KMS-11 (cell line): ENCODE data around the gene CKLF.
"Not testable (repeated sequence)": the region's sequence is repeated elsewhere in the genome, so short reads cannot be mapped to it uniquely, and the experiment has no call there.

Experiments used
- H2AFZ ChIP-seq: fragments of 200-600 bp; sonication (generic); 2 replicates; pipeline ENCODE4 v1.6.1; 2016; ENCODE audit warnings: antibody characterized with exemption, mixed run types, low read depth
- H3K27ac ChIP-seq: fragments of 200-600 bp; sonication (generic); 2 replicates; pipeline ENCODE4 v1.6.1; 2016; ENCODE audit warnings: mild to moderate bottlenecking, mixed run types
- H3K27me3 ChIP-seq: fragments of 200-600 bp; sonication (generic); 2 replicates; pipeline ENCODE4 v1.6.1; 2017; ENCODE audit warnings: mild to moderate bottlenecking, low read depth, mixed run types, moderate library complexity; ENCODE audit not compliant: insufficient read depth
- H3K36me3 ChIP-seq: fragments of 200-600 bp; sonication (generic); 2 replicates; pipeline ENCODE4 v1.6.1; 2017; ENCODE audit warnings: mild to moderate bottlenecking, mixed run types; ENCODE audit not compliant: insufficient read depth
- H3K4me1 ChIP-seq: fragments of 200-600 bp; sonication (generic); 2 replicates; pipeline ENCODE4 v1.6.1; 2016; ENCODE audit warnings: mild to moderate bottlenecking, low read depth, mixed run types; ENCODE audit not compliant: poor library complexity, severe bottlenecking
- H3K4me2 ChIP-seq: fragments of 200-600 bp; sonication (generic); 2 replicates; pipeline ENCODE4 v1.7.0; 2016; ENCODE audit warnings: mild to moderate bottlenecking, mixed run types
- H3K4me3 ChIP-seq: fragments of 200-600 bp; sonication (generic); IDR thresholded peaks from 2 replicates; pipeline ENCODE4 v1.6.1; 2017; ENCODE audit warnings: low read depth, low read length, mixed read lengths; ENCODE audit not compliant: insufficient read depth
- H3K79me2 ChIP-seq: fragments of 200-600 bp; sonication (generic); 2 replicates; pipeline ENCODE4 v1.6.1; 2016; ENCODE audit warnings: low read depth, mixed run types; ENCODE audit not compliant: insufficient read depth
- H3K9ac ChIP-seq: fragments of 200-600 bp; sonication (generic); 2 replicates; pipeline ENCODE4 v1.6.1; 2016; ENCODE audit warnings: mild to moderate bottlenecking, mixed run types
- H4K20me1 ChIP-seq: fragments of 200-600 bp; sonication (generic); 2 replicates; pipeline ENCODE4 v1.6.1; 2016; ENCODE audit warnings: mild to moderate bottlenecking, mixed run types; ENCODE audit not compliant: insufficient read depth
- CTCF ChIP-seq: fragments of 200-600 bp; sonication (generic); conservative IDR thresholded peaks from 2 replicates; pipeline ENCODE4 v1.6.1; 2017; ENCODE audit warnings: low read depth, mild to moderate bottlenecking, antibody characterized with exemption, low read length, moderate library complexity, mixed read lengths

Gene CKLF

GRCh38 chr16:66592814-66593213, 40.4 kb downstream of the CKLF start:
- H3K27me3 ChIP-seq, result peaks cover 7% of the 10 kb centered on the region; the same call in 1 of the 2 replicates
- H3K4me3 ChIP-seq, result no peak overlapping the region
- no peak overlapping the region for H3K9ac ChIP-seq
- H2AFZ ChIP-seq, result no peak overlapping the region
- no peaks in the 10 kb centered on the region for H3K36me3 ChIP-seq
- H3K4me1 ChIP-seq, result peaks cover 12% of the 10 kb centered on the region
- H3K79me2 ChIP-seq, result no peaks in the 10 kb centered on the region
- H4K20me1 ChIP-seq, result no peaks in the 10 kb centered on the region
- no peak overlapping the region for H3K27ac ChIP-seq
- TF ChIP-seq CTCF, result no peak
- no peak overlapping the region for H3K4me2 ChIP-seq

GRCh38 chr16:66594739-66595138, 42.4 kb downstream of the CKLF start:
- no peak overlapping the region for H2AFZ ChIP-seq
- H3K4me3 ChIP-seq, result no peak overlapping the region
- TF ChIP-seq CTCF, result no peak

GRCh38 chr16:66596559-66596958, 44.2 kb downstream of the CKLF start:
- H3K79me2 ChIP-seq, H3K27me3 ChIP-seq, H3K36me3 ChIP-seq, H4K20me1 ChIP-seq, H3K4me3 ChIP-seq, H2AFZ ChIP-seq, H3K4me1 ChIP-seq, H3K9ac ChIP-seq, H3K4me2 ChIP-seq, H3K27ac ChIP-seq: not testable (repeated sequence)

More at GRCh38 chr16:66594739-66595138, 42.4 kb downstream of the CKLF start:
- peaks cover 7% of the 10 kb centered on the region; the same call in 1 of the 2 replicates for H3K27me3 ChIP-seq
- H3K27ac ChIP-seq, result no peak overlapping the region
- peaks cover 9% of the 10 kb centered on the region for H3K4me1 ChIP-seq
- no peaks in the 10 kb centered on the region for H4K20me1 ChIP-seq
- no peak overlapping the region for H3K9ac ChIP-seq
- no peaks in the 10 kb centered on the region for H3K36me3 ChIP-seq
- no peaks in the 10 kb centered on the region for H3K79me2 ChIP-seq
- no peak overlapping the region for H3K4me2 ChIP-seq

GRCh38 chr16:66596986-66597848, 44.8 kb downstream of the CKLF start:
- no peak overlapping the region for H3K4me3 ChIP-seq
- no peak overlapping the region for H3K4me2 ChIP-seq
- TF ChIP-seq CTCF, result no peak
- no peaks in the 10 kb centered on the region for H3K36me3 ChIP-seq
- H3K27me3 ChIP-seq, result no peaks in the 10 kb centered on the region; the same call in 1 of the 2 replicates
- H3K27ac ChIP-seq, result no peak overlapping the region
- H3K79me2 ChIP-seq, result no peaks in the 10 kb centered on the region
- H3K9ac ChIP-seq, result no peak overlapping the region
- no peak overlapping the region for H2AFZ ChIP-seq
- H3K4me1 ChIP-seq, result no peaks in the 10 kb centered on the region
- no peaks in the 10 kb centered on the region for H4K20me1 ChIP-seq

GRCh38 chr16:66598111-66598510, 45.7 kb downstream of the CKLF start:
- H3K79me2 ChIP-seq, result no peaks in the 10 kb centered on the region
- H3K9ac ChIP-seq, result no peak overlapping the region
- H2AFZ ChIP-seq, result no peak overlapping the region
- H4K20me1 ChIP-seq, result no peaks in the 10 kb centered on the region
- no peak overlapping the region for H3K4me3 ChIP-seq
- H3K4me1 ChIP-seq, result peaks cover 5% of the 10 kb centered on the region
- H3K36me3 ChIP-seq, result no peaks in the 10 kb centered on the region
- no peak for TF ChIP-seq CTCF
- H3K4me2 ChIP-seq, result no peak overlapping the region
- no peaks in the 10 kb centered on the region; the same call in 1 of the 2 replicates for H3K27me3 ChIP-seq
- no peak overlapping the region for H3K27ac ChIP-seq
